ENCODE data around the gene RECK.
"Not testable (repeated sequence)": the region's sequence is repeated elsewhere in the genome, so short reads cannot be mapped to it uniquely, and the experiment has no call there.

The RECK gene

DNA sequence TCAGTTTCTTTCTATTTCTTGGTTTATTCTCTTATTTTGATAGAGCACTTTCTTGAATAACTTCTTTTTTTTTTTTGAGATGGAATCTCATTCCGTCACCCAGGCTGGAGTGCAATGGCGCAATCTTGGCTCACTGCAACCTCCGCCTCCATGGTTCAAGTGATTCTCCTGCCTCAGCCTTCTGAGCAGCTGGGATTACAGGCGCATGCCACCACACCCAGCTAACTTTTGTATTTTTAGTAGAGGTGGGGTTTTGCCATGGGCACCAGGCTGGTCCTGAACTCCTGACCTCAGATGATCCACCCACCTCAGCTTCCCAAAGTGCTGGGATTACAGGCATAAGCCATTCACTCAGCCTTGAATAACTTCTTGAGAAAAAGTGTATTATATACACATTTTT is 39.7 kb upstream of the RECK start:
- H3K4me3 ChIP-seq (ENCODE audit: control insufficient read depth in 1 of 7, extremely low read depth in 1 of 7, insufficient read depth in 4 of 7, low read depth in 2 of 7, low read length in 6 of 7); H3K36me3 ChIP-seq (ENCODE audit: control insufficient read depth in 4 of 4, insufficient read depth in 4 of 4, low read length in 3 of 4); POLR2A ChIA-PET; H3K27ac ChIP-seq (ENCODE audit: insufficient read depth in 1 of 2, low read depth in 1 of 2, low read length in 2 of 2, poor library complexity in 1 of 2, severe bottlenecking in 2 of 2); H3K4me1 ChIP-seq (ENCODE audit: control extremely low read depth in 1 of 4, control insufficient read depth in 4 of 4, insufficient read depth in 4 of 4, low read length in 3 of 4); H3K9me3 ChIP-seq (ENCODE audit: control extremely low read depth in 1 of 5, control insufficient read depth in 4 of 5, insufficient read depth in 2 of 5, low read depth in 1 of 5, low read length in 4 of 5); DNase-seq; H3K27me3 ChIP-seq (replicated peaks in 2 of 5; ENCODE audit: control insufficient read depth in 4 of 5, insufficient read depth in 5 of 5, low read length in 4 of 5): not testable (repeated sequence)
- WGBS (ENCODE audit: insufficient coverage), result 80% methylated on average over 1 of the region's 4 CpGs
- CTCF ChIA-PET, result interaction anchor here (1.3 to 1.9 kb wide), 3 partner anchors 9 to 13 kb away, joined by 3 to 5 read pairs (median 5); no protein-coding TSS in a partner anchor

DNA sequence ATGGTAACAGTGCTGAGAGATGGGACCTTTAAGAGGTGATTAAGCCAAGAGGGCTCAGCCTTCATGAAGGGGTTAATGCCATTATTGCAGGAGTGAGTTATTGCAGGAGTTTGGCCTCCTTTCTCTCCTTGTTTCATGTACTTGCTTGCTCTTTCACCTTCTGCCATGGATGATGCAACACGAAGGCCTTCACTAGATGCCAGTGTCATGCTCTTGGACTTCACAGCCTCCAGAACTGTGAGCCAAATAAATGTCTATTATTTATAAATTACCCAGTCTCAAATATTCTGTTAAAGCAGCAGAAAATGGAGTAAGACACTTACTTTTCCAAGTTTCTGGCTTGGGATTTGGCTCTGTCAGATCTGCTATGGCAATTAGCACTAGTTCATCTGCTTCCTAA is 38.4 kb upstream of the RECK start:
- CTCF ChIA-PET, result no interaction called here
- no peak for DNase-seq
- H3K9me3 ChIP-seq (ENCODE audit: control extremely low read depth in 1 of 5, control insufficient read depth in 4 of 5, insufficient read depth in 2 of 5, low read depth in 1 of 5, low read length in 4 of 5), result peaks cover 0 to 6% (median 4%) of the 10 kb centered on the region in 5 experiments
- H3K27ac ChIP-seq (ENCODE audit: insufficient read depth in 1 of 2, low read depth in 1 of 2, low read length in 2 of 2, poor library complexity in 1 of 2, severe bottlenecking in 2 of 2), result no peak overlapping the region
- peaks cover 0 to 5% (median 0%) of the 10 kb centered on the region in 5 experiments for H3K27me3 ChIP-seq (replicated peaks in 2 of 5; ENCODE audit: control insufficient read depth in 4 of 5, insufficient read depth in 5 of 5, low read length in 4 of 5)
- no peaks in the 10 kb centered on the region for H3K4me1 ChIP-seq (ENCODE audit: control extremely low read depth in 1 of 4, control insufficient read depth in 4 of 4, insufficient read depth in 4 of 4, low read length in 3 of 4)
- POLR2A ChIA-PET, result no interaction called here
- H3K36me3 ChIP-seq (ENCODE audit: control insufficient read depth in 4 of 4, insufficient read depth in 4 of 4, low read length in 3 of 4), result no peaks in the 10 kb centered on the region
- no peak overlapping the region for H3K4me3 ChIP-seq (ENCODE audit: control insufficient read depth in 1 of 7, extremely low read depth in 1 of 7, insufficient read depth in 4 of 7, low read depth in 2 of 7, low read length in 6 of 7)
- no CpG with 5 or more reads among the region's 1 CpG for WGBS (ENCODE audit: insufficient coverage)

DNA sequence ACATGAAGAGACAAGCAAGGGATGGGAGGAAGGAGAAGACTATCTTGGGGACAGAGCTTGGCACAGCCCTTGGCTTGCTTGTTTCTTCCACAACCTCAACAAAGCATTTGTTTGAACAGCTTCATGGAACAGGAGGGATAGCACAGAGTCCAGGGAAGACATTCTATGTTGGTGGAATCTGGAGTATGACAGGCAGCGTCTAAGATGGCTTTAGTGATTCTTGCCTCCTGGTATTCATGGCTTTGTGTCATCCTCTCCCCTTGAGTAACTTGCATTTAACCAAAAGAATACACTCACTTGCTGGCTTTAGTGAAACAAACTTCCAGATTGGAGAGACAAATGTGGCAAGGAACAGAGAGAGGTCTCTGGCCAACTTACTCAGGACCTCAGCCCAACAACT is 30.8 kb upstream of the RECK start:
- Histone ChIP-seq H3K36me3 (ENCODE audit: control insufficient read depth in 4 of 4, insufficient read depth in 4 of 4, low read length in 3 of 4) (no peaks in the 10 kb centered on the region), H3K27me3 (replicated peaks in 2 of 5; ENCODE audit: control insufficient read depth in 4 of 5, insufficient read depth in 5 of 5, low read length in 4 of 5) (peaks cover 0 to 5% (median 0%) of the 10 kb centered on the region in 5 experiments), H3K4me3 (ENCODE audit: control insufficient read depth in 1 of 7, extremely low read depth in 1 of 7, insufficient read depth in 4 of 7, low read depth in 2 of 7, low read length in 6 of 7) (no peak overlapping the region), H3K4me1 (ENCODE audit: control extremely low read depth in 1 of 4, control insufficient read depth in 4 of 4, insufficient read depth in 4 of 4, low read length in 3 of 4) (peaks cover 0 to 3% (median 0%) of the 10 kb centered on the region in 4 experiments), H3K9me3 (ENCODE audit: control extremely low read depth in 1 of 5, control insufficient read depth in 4 of 5, insufficient read depth in 2 of 5, low read depth in 1 of 5, low read length in 4 of 5) (peaks cover 0 to 12% (median 6%) of the 10 kb centered on the region in 5 experiments), H3K27ac (ENCODE audit: insufficient read depth in 1 of 2, low read depth in 1 of 2, low read length in 2 of 2, poor library complexity in 1 of 2, severe bottlenecking in 2 of 2) (no peak overlapping the region)
- no peak for DNase-seq
- WGBS (ENCODE audit: insufficient coverage), result no CpG with 5 or more reads among the region's 1 CpG
- CTCF ChIA-PET, result interaction anchor here (1.7 to 8.6 kb wide), 4 partner anchors 9 to 51 kb away, joined by 5 to 85 read pairs (median 8); no protein-coding TSS in a partner anchor
- POLR2A ChIA-PET, result interaction anchor here (0.6 kb wide), 1 partner anchor 233 kb away, joined by 5 read pairs; no protein-coding TSS in a partner anchor

DNA sequence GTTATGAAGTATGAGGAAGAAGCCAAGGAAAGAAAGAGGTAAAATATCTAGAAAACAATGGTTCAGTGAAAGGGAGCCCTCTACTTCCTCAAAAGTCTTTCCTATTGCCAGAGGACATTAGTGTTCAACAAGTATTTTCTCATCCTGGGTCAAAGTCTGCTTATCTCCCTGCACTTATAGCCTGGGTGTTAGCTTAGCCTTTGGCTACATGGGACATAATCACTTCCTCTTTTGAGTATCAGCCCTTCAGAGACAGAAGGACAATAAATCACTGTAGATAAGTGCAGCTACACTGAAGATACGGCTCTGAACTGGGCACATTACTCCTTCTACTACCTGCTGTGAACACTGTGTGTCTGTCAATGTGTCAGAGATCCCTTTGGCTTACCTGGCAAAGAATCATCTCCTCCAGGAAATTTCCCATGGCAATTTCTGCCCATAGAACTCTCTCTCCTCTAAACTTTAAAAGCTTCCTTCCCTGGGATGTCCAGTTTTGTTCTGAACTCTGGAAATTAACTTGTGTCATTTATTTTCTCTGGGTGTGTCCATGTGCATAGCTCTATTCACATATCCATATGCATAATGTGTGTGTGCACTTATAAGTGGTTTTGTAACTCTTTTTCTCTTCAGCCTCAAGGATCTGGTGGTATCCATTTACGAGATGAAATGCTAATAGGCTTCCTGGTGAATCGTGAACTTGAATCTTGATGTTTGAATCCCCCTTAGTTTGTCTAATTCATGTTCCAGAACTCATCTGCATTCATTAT is 30.0 kb upstream of the RECK start:
- peak; percentile 32 to 87 (median 72) for DNase-seq
- WGBS (ENCODE audit: insufficient coverage), result 0% methylated on average over 1 of the region's 3 CpGs
- Histone ChIP-seq H3K4me3 (ENCODE audit: control insufficient read depth in 1 of 7, extremely low read depth in 1 of 7, insufficient read depth in 4 of 7, low read depth in 2 of 7, low read length in 6 of 7) (no peak overlapping the region), H3K27me3 (replicated peaks in 2 of 5; ENCODE audit: control insufficient read depth in 4 of 5, insufficient read depth in 5 of 5, low read length in 4 of 5) (peaks cover 0 to 10% (median 0%) of the 10 kb centered on the region in 5 experiments), H3K27ac (ENCODE audit: insufficient read depth in 1 of 2, low read depth in 1 of 2, low read length in 2 of 2, poor library complexity in 1 of 2, severe bottlenecking in 2 of 2) (no peak overlapping the region), H3K4me1 (ENCODE audit: control extremely low read depth in 1 of 4, control insufficient read depth in 4 of 4, insufficient read depth in 4 of 4, low read length in 3 of 4) (peaks cover 0 to 3% (median 0%) of the 10 kb centered on the region in 4 experiments), H3K36me3 (ENCODE audit: control insufficient read depth in 4 of 4, insufficient read depth in 4 of 4, low read length in 3 of 4) (no peaks in the 10 kb centered on the region), H3K9me3 (ENCODE audit: control extremely low read depth in 1 of 5, control insufficient read depth in 4 of 5, insufficient read depth in 2 of 5, low read depth in 1 of 5, low read length in 4 of 5) (peaks cover 0 to 12% (median 6%) of the 10 kb centered on the region in 5 experiments)
- POLR2A ChIA-PET, result no interaction called here
- CTCF ChIA-PET, result interaction anchor here (1.0 to 8.6 kb wide), 14 partner anchors 9 to 160 kb away, joined by 3 to 85 read pairs (median 5); partner anchors contain the start of gene RECK

DNA sequence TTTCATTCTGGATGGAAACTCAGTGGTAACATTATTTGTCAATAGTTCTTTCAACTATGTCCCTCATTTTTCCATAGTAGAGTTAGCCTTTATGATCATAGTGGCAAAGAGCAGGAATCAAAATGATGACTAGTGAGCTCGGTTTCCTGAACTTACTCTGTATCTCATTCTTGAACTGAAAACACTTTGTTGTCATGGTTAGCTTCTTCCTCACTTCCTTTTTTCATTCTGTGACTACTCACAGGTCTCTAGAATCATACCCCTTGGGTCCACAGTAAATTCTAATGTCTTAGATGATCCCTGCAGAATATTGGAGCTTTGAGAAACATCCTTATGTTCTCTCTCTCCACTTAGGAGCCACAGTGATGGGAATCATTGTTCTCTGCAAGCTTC is 29.4 kb upstream of the RECK start:
- no CpG with 5 or more reads among the region's 1 CpG for WGBS (ENCODE audit: insufficient coverage)
- Histone ChIP-seq H3K4me1 (ENCODE audit: control extremely low read depth in 1 of 4, control insufficient read depth in 4 of 4, insufficient read depth in 4 of 4, low read length in 3 of 4) (peaks cover 0 to 3% (median 0%) of the 10 kb centered on the region in 4 experiments), H3K36me3 (ENCODE audit: control insufficient read depth in 4 of 4, insufficient read depth in 4 of 4, low read length in 3 of 4) (no peaks in the 10 kb centered on the region), H3K4me3 (ENCODE audit: control insufficient read depth in 1 of 7, extremely low read depth in 1 of 7, insufficient read depth in 4 of 7, low read depth in 2 of 7, low read length in 6 of 7) (no peak overlapping the region), H3K27ac (ENCODE audit: insufficient read depth in 1 of 2, low read depth in 1 of 2, low read length in 2 of 2, poor library complexity in 1 of 2, severe bottlenecking in 2 of 2) (no peak overlapping the region), H3K9me3 (ENCODE audit: control extremely low read depth in 1 of 5, control insufficient read depth in 4 of 5, insufficient read depth in 2 of 5, low read depth in 1 of 5, low read length in 4 of 5) (peaks cover 0 to 12% (median 6%) of the 10 kb centered on the region in 5 experiments), H3K27me3 (replicated peaks in 2 of 5; ENCODE audit: control insufficient read depth in 4 of 5, insufficient read depth in 5 of 5, low read length in 4 of 5) (peaks cover 0 to 10% (median 0%) of the 10 kb centered on the region in 5 experiments)
- DNase-seq, result peak in 2 of 3 donors; percentile 34 to 56
- CTCF ChIA-PET, result interaction anchor here (1.0 to 8.6 kb wide), 18 partner anchors 8 to 159 kb away, joined by 3 to 85 read pairs (median 5); partner anchors contain the start of gene RECK
- POLR2A ChIA-PET, result no interaction called here

DNA sequence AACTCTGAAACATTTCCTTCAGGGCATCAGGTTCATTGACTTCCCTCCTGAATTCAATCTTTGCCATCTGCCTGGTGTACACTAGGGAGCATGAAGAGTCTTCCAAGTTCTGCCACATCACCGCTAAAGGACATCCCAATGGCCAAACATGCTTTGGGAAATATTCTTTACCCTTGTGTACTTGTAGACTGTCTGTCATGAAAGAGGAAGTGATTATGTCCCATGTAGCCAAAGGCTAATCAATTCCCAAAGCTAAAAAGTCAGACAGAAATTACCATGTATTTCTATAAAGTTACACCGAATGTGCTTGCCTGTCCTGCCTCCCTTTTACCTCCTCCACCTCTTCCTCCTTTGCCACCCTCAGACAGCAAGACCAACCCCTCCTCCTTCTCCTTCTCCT is 28.9 kb upstream of the RECK start:
- peaks cover 0 to 3% (median 0%) of the 10 kb centered on the region in 4 experiments for H3K4me1 ChIP-seq (ENCODE audit: control extremely low read depth in 1 of 4, control insufficient read depth in 4 of 4, insufficient read depth in 4 of 4, low read length in 3 of 4)
- no peak overlapping the region for H3K4me3 ChIP-seq (ENCODE audit: control insufficient read depth in 1 of 7, extremely low read depth in 1 of 7, insufficient read depth in 4 of 7, low read depth in 2 of 7, low read length in 6 of 7)
- no peaks in the 10 kb centered on the region for H3K36me3 ChIP-seq (ENCODE audit: control insufficient read depth in 4 of 4, insufficient read depth in 4 of 4, low read length in 3 of 4)
- no peak overlapping the region for H3K27ac ChIP-seq (ENCODE audit: insufficient read depth in 1 of 2, low read depth in 1 of 2, low read length in 2 of 2, poor library complexity in 1 of 2, severe bottlenecking in 2 of 2)
- peaks cover 0 to 12% (median 6%) of the 10 kb centered on the region in 5 experiments for H3K9me3 ChIP-seq (ENCODE audit: control extremely low read depth in 1 of 5, control insufficient read depth in 4 of 5, insufficient read depth in 2 of 5, low read depth in 1 of 5, low read length in 4 of 5)
- no peak for DNase-seq
- 50% methylated on average over 1 of the region's 2 CpGs for WGBS (ENCODE audit: insufficient coverage)
- ChIA-PET POLR2A (no interaction called here), CTCF (interaction anchor here (0.7 to 8.6 kb wide), 23 partner anchors 8 to 181 kb away, joined by 3 to 85 read pairs (median 4); partner anchors contain the start of genes OR2S2 and RECK)
- peaks cover 0 to 10% (median 0%) of the 10 kb centered on the region in 5 experiments for H3K27me3 ChIP-seq (replicated peaks in 2 of 5; ENCODE audit: control insufficient read depth in 4 of 5, insufficient read depth in 5 of 5, low read length in 4 of 5)
